Measurements from ENCODE around the gene FBXO21. TPM values are rescaled to one million over a fixed set of nuclear protein-coding genes. Genes with fewer than 3 reads are reported as not detected.

The FBXO21 gene
- polyA plus RNA-seq, 3 donors, result 7.7 to 19.1 (median 17.2) TPM

DNA sequence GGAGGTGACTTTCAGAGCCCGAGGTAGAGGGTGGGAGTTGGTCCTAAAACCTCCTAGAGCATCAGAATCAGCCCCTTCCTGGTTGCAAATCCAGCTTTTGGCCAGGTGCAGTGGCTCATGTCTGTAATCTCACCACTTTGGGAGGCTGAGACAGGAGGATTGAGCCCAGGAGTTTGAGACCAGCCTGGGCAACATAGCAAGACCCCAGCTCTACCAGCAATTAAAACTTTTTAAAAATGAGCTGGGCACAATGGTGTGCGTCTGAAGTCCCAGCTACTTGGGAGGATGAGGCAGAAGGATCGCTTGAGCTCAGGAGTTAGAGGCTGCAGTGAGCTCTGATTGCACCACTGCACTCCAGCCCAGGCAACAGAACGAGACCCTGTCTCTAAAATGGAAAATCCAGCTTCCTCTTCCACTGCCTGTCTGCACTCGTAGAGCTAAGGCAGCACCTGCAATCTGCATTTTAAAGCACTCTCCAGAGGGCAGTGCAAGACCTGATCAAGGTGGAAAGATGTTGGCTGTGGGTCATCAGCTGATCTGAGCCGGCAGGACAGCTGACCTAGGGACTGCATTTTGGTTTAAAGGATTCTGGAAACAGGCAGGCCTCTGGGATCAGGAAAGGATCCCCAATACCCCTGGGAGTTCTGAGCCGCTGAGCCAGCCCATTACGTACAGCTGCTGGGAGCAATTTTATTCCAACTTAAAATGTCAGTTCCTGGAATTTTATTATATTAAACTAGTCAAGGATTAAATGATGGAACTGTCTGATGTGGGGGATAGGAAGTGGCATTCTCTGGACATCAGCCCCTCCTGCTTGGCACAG is 89.2 kb downstream of the FBXO21 start:
- H3K27me3 Mint-ChIP-seq (ENCODE audit: low read depth in 3 of 3), result peaks cover 0 to 10% (median 3%) of the 10 kb centered on the region in 3 donors
- H3K36me3 ChIP-seq (replicated peaks in 1 of 2; ENCODE audit: control insufficient read depth in 1 of 2, insufficient read depth in 2 of 2, low read length in 2 of 2), result no peaks in the 10 kb centered on the region
- no peak overlapping the region for H3K4me2 ChIP-seq (replicated peaks; ENCODE audit: extremely low read depth, low read length, poor library complexity, severe bottlenecking)
- WGBS (ENCODE audit: insufficient coverage), result 40% methylated on average over 4 of the region's 8 CpGs
- no peak overlapping the region for H3K4me3 Mint-ChIP-seq
- peak overlapping the region in 1 of 7 donors; percentile 14 for H3K27ac Mint-ChIP-seq
- no peaks in the 10 kb centered on the region for H3K9me3 ChIP-seq (replicated peaks in 1 of 2; ENCODE audit: control insufficient read depth in 1 of 2, insufficient read depth in 1 of 2, low read length in 2 of 2)
- H3K9me3 Mint-ChIP-seq, result peaks cover 0 to 2% (median 0%) of the 10 kb centered on the region in 7 donors
- intact Hi-C loops (cut with micrococcal nuclease), result no loop called here
- H3K27me3 ChIP-seq (ENCODE audit: control insufficient read depth in 2 of 2, insufficient read depth in 2 of 2, low read length in 2 of 2), result no peaks in the 10 kb centered on the region
- H3K4me1 Mint-ChIP-seq, result peaks cover 51% of the 10 kb centered on the region
- H3K9ac ChIP-seq (ENCODE audit: insufficient read depth, low read length, poor library complexity, severe bottlenecking), result no peak overlapping the region
- TF ChIP-seq, protein P1, sequence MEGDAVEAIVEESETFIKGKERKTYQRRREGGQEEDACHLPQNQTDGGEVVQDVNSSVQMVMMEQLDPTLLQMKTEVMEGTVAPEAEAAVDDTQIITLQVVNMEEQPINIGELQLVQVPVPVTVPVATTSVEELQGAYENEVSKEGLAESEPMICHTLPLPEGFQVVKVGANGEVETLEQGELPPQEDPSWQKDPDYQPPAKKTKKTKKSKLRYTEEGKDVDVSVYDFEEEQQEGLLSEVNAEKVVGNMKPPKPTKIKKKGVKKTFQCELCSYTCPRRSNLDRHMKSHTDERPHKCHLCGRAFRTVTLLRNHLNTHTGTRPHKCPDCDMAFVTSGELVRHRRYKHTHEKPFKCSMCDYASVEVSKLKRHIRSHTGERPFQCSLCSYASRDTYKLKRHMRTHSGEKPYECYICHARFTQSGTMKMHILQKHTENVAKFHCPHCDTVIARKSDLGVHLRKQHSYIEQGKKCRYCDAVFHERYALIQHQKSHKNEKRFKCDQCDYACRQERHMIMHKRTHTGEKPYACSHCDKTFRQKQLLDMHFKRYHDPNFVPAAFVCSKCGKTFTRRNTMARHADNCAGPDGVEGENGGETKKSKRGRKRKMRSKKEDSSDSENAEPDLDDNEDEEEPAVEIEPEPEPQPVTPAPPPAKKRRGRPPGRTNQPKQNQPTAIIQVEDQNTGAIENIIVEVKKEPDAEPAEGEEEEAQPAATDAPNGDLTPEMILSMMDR (IDR thresholded peaks at IDR 0.05), result no peak
- no peaks in the 10 kb centered on the region for H3K36me3 Mint-ChIP-seq
- no peak overlapping the region for H2AFZ ChIP-seq (ENCODE audit: insufficient read depth, low read depth, low read length, poor library complexity, severe bottlenecking)
- H4K20me1 ChIP-seq (ENCODE audit: insufficient read depth, low read length), result peaks cover 25% of the 10 kb centered on the region
- H3K4me1 ChIP-seq (ENCODE audit: control insufficient read depth in 1 of 2, insufficient read depth in 2 of 2, low read length in 2 of 2), result peaks cover 32 to 47% of the 10 kb centered on the region in 2 donors
- no peak overlapping the region for H3K4me3 ChIP-seq (replicated peaks in 1 of 3; ENCODE audit: low read depth in 2 of 3, low read length in 3 of 3)
- peak in 1 of 3 donors; percentile 23 for DNase-seq
- no peak overlapping the region for H3K27ac ChIP-seq (ENCODE audit: low read depth in 1 of 2, low read length in 2 of 2)
- H3K79me2 ChIP-seq (ENCODE audit: insufficient read depth, low read length), result peaks cover 31% of the 10 kb centered on the region

DNA sequence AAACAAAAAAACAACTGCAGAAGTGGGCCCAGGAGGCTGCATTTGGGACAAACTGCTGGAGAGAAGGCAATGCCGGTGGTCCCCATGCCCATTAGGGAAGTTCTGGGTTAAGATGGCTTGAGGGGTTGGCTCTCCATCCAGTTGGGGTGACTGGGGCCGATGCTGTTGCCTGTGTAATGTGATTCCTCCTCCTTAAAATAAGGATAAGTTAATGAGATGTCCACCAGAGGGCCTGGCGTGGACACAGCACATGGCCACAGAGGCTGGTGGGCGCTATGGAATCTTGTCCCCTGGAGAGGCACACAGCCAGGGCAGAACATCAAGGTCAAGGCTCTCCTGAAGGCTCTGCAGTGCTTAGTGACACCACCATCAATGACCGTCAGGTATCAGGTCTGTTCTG is 90.0 kb downstream of the FBXO21 start:
- peaks cover 31% of the 10 kb centered on the region for H4K20me1 ChIP-seq (ENCODE audit: insufficient read depth, low read length)
- H3K9ac ChIP-seq (ENCODE audit: insufficient read depth, low read length, poor library complexity, severe bottlenecking), result no peak overlapping the region
- H3K9me3 Mint-ChIP-seq, result peaks cover 0 to 2% (median 0%) of the 10 kb centered on the region in 7 donors
- no peaks in the 10 kb centered on the region for H3K36me3 ChIP-seq (replicated peaks in 1 of 2; ENCODE audit: control insufficient read depth in 1 of 2, insufficient read depth in 2 of 2, low read length in 2 of 2)
- DNase-seq, result peak in 2 of 3 donors; percentile 25 to 27
- no peak overlapping the region for H2AFZ ChIP-seq (ENCODE audit: insufficient read depth, low read depth, low read length, poor library complexity, severe bottlenecking)
- H3K79me2 ChIP-seq (ENCODE audit: insufficient read depth, low read length), result peaks cover 39% of the 10 kb centered on the region
- H3K27me3 Mint-ChIP-seq (ENCODE audit: low read depth in 3 of 3), result peaks cover 0 to 10% (median 3%) of the 10 kb centered on the region in 3 donors
- H3K27ac Mint-ChIP-seq, result peak overlapping the region in 3 of 7 donors; percentile 14 to 56 (median 31)
- no peaks in the 10 kb centered on the region for H3K9me3 ChIP-seq (replicated peaks in 1 of 2; ENCODE audit: control insufficient read depth in 1 of 2, insufficient read depth in 1 of 2, low read length in 2 of 2)
- peak overlapping the region; percentile 33 for H3K4me2 ChIP-seq (replicated peaks; ENCODE audit: extremely low read depth, low read length, poor library complexity, severe bottlenecking)
- H3K4me3 ChIP-seq (replicated peaks in 1 of 3; ENCODE audit: low read depth in 2 of 3, low read length in 3 of 3), result no peak overlapping the region
- H3K27ac ChIP-seq (ENCODE audit: low read depth in 1 of 2, low read length in 2 of 2), result no peak overlapping the region
- WGBS (ENCODE audit: insufficient coverage), result 79% methylated on average over 2 of the region's 5 CpGs
- H3K27me3 ChIP-seq (ENCODE audit: control insufficient read depth in 2 of 2, insufficient read depth in 2 of 2, low read length in 2 of 2), result no peaks in the 10 kb centered on the region
- no peaks in the 10 kb centered on the region for H3K36me3 Mint-ChIP-seq
- H3K4me3 Mint-ChIP-seq, result peak overlapping the region; percentile 39 to 68
- intact Hi-C loops (cut with micrococcal nuclease), result no loop called here
- H3K4me1 Mint-ChIP-seq, result peaks cover 49% of the 10 kb centered on the region
- peaks cover 29 to 50% of the 10 kb centered on the region in 2 donors for H3K4me1 ChIP-seq (ENCODE audit: control insufficient read depth in 1 of 2, insufficient read depth in 2 of 2, low read length in 2 of 2)
- TF ChIP-seq, protein P1 (IDR thresholded peaks at IDR 0.05), result peak; percentile 47
